Stomach (tissue), 9 donors: ENCODE results near the gene CDIPT. TPM values are rescaled to one million over a fixed set of nuclear protein-coding genes. Genes with fewer than 3 reads are reported as not detected.

Experiments
- DNase-seq, 2 donors: peaks; one replicate each; pipeline versions ENCODE4 v3.0.0 to v3.0.0-alpha.2; 2013 to 2019
- H3K27ac ChIP-seq, 5 donors: fragments of 200-600 bp in 4 of 5; sonication (generic) in 4 of 5; one replicate each; pipeline ENCODE4 v1.5.1; 2013 to 2019; ENCODE audit warnings: mild to moderate bottlenecking in 1 of 5, moderate library complexity in 1 of 5
- H3K27me3 ChIP-seq, 3 donors: fragments of 200-600 bp; sonication (generic); one replicate each; pipeline ENCODE4 v1.5.1; 2017 to 2019; ENCODE audit warnings: mixed run types in 1 of 3
- H3K36me3 ChIP-seq, 4 donors: fragments of 200-600 bp; sonication (generic); 1 replicate in 3 of 4; 2 replicates in 1 of 4; pipeline ENCODE4 v1.5.1; 2016 to 2019
- H3K4me1 ChIP-seq, 4 donors: fragments of 200-600 bp; sonication (generic); one replicate each; pipeline ENCODE4 v1.5.1; 2016 to 2019
- H3K4me3 ChIP-seq, 4 donors: fragments of 200-600 bp; sonication (generic) in 3 of 4; one replicate each; pipeline ENCODE4 v1.5.1; 2016 to 2019; ENCODE audit warnings: mild to moderate bottlenecking in 1 of 4
- H3K9me3 ChIP-seq, 4 donors: fragments of 200-600 bp; sonication (generic); one replicate each; pipeline ENCODE4 v1.5.1; 2016 to 2019
- CTCF ChIP-seq, 7 experiments: fragments of 450-650 bp in 4 of 7; fragments of 200-600 bp in 3 of 7; sonication (generic) in 3 of 7; IDR thresholded peaks; one replicate each; pipeline ENCODE4 v1.5.1; 2016 to 2019; ENCODE audit warnings: antibody characterized with exemption in 7 of 7, control low read depth in 2 of 7, mild to moderate bottlenecking in 1 of 7
- EP300 ChIP-seq: sonication (generic); formaldehyde crosslinking; IDR thresholded peaks from one replicate; pipeline ENCODE4 v1.6.1; 2017; ENCODE audit warnings: antibody characterized with exemption
- POLR2A ChIP-seq, 4 donors: fragments of 450-650 bp; IDR thresholded peaks; one replicate each; pipeline ENCODE4 v1.6.1; 2016; ENCODE audit warnings: antibody characterized with exemption in 4 of 4, control low read depth in 2 of 4, mild to moderate bottlenecking in 1 of 4, moderate library complexity in 1 of 4
- POLR2AphosphoS5 ChIP-seq, 3 donors: sonication (generic); formaldehyde crosslinking; IDR thresholded peaks; one replicate each; pipeline ENCODE4 v1.6.1; 2016; ENCODE audit warnings: antibody characterized with exemption in 3 of 3
- WGBS, 5 donors: extraction: QIAGEN DNeasy Blood & Tissue Kit in 3 of 5; methylation state at CpG; one replicate each; pipeline versions ENCODE4 v1.1.5 to v1.1.7; 2013 to 2018; 5-methylcytosine and 5-hydroxymethylcytosine counted together
- intact Hi-C: fragments of 100-400 bp; cut with DNase I; formaldehyde crosslinking; loops from one replicate; pipeline ENCODE4 v1.15.1; 2023; ENCODE audit warnings: low total_unique reads
- polyA plus RNA-seq, 3 donors: library from polyadenylated mRNA; stranded (reverse); fragments of 200-250 nt; gene quantifications; one replicate each; pipeline ENCODE4 v1.2.3, GENCODE V29; 2013
- total RNA-seq, 5 donors: library from RNA; depleted of rRNA; stranded (reverse); fragments of >200 nt; gene quantifications; one replicate each; pipeline versions ENCODE4 v1.1.0 to v1.2.3, GENCODE V29; 2014 to 2016
- donor health status: healthy with polysubstance abuse.
- donor health status: Bipolar disorder and iron deficiency.
- donor health status: healthy.

Gene CDIPT
- total and polyA plus RNA-seq, 8 donors: 2.3 to 91.5 (median 54.2) TPM

GRCh38 chr16:29849505-29849904, 13.5 kb downstream of the CDIPT start:
- Histone ChIP-seq H3K27ac (peak overlapping the region in 1 of 5 donors; percentile 4), H3K4me1 (peaks cover 0 to 12% (median 4%) of the 10 kb centered on the region in 4 donors), H3K4me3 (no peak overlapping the region), H3K27me3 (no peaks in the 10 kb centered on the region), H3K9me3 (no peaks in the 10 kb centered on the region), H3K36me3 (peaks cover 34 to 56% (median 38%) of the 10 kb centered on the region in 4 donors)
- WGBS, 5 donors: 54 to 76% (median 72%) methylated on average over 5 of the region's 5 CpGs
- TF ChIP-seq POLR2A (IDR thresholded peaks at IDR 0.05): no peak
- no peak for TF ChIP-seq EP300
- TF ChIP-seq POLR2AphosphoS5 (IDR thresholded peaks at IDR 0.05): no peak
- no peak for TF ChIP-seq CTCF (IDR thresholded peaks at IDR 0.05)
- intact Hi-C loops: no loop called here
- DNase-seq: no peak

GRCh38 chr16:29848420-29849297, 14.4 kb downstream of the CDIPT start:
- H3K27me3 ChIP-seq: no peaks in the 10 kb centered on the region
- H3K27ac ChIP-seq: peak overlapping the region in 2 of 5 donors; percentile 4 to 6
- TF ChIP-seq CTCF (IDR thresholded peaks at IDR 0.05) (peak in 5 of 7 experiments; percentile 66 to 95 (median 77)), POLR2A (IDR thresholded peaks at IDR 0.05) (no peak), POLR2AphosphoS5 (IDR thresholded peaks at IDR 0.05) (peak in 2 of 3 donors; percentile 8 to 46), EP300 (no peak)
- peaks cover 0 to 12% (median 4%) of the 10 kb centered on the region in 4 donors for H3K4me1 ChIP-seq
- H3K36me3 ChIP-seq: peaks cover 40 to 64% (median 47%) of the 10 kb centered on the region in 4 donors
- intact Hi-C loops: no loop called here
- WGBS, 5 donors: 38 to 42% (median 41%) methylated on average over 14 to 15 of the region's 15 CpGs
- H3K9me3 ChIP-seq: no peaks in the 10 kb centered on the region
- H3K4me3 ChIP-seq: no peak overlapping the region
- DNase-seq: peak; percentile 81 to 85

- intact Hi-C loops: no loop called here
- H3K36me3 ChIP-seq: peaks cover 65 to 90% (median 76%) of the 10 kb centered on the region in 4 donors
Observed at GRCh38 chr16:29845656-29846055, 17.4 kb downstream of the CDIPT start.

More at GRCh38 chr16:29845656-29846055, 17.4 kb downstream of the CDIPT start:
- Histone ChIP-seq H3K27me3 (no peaks in the 10 kb centered on the region), H3K4me3 (no peak overlapping the region), H3K27ac (no peak overlapping the region), H3K9me3 (no peaks in the 10 kb centered on the region), H3K4me1 (peaks cover 0 to 12% (median 4%) of the 10 kb centered on the region in 4 donors)
- no peak for DNase-seq
- WGBS, 5 donors: 86 to 94% (median 93%) methylated on average over 18 of the region's 18 CpGs
- no peak for TF ChIP-seq POLR2A (IDR thresholded peaks at IDR 0.05)
- TF ChIP-seq POLR2AphosphoS5 (IDR thresholded peaks at IDR 0.05): no peak
- TF ChIP-seq EP300: no peak
- no peak for TF ChIP-seq CTCF (IDR thresholded peaks at IDR 0.05)
